ENCODE measurements around the gene ERBIN.

GRCh38 chr5:65925044-65925600 is 1.3 kb upstream of the ERBIN start:
- TF ChIP-seq CTCF (IDR thresholded peaks at IDR 0.05; ENCODE audit: low read length) (no peak), EZH2 (IDR thresholded peaks at IDR 0.05; ENCODE audit: borderline replicate concordance, low read length) (no peak)

All from OCI-LY1 (cell line).